ENCODE results near the gene RIN2.

Gene RIN2

GRCh38 chr20:19723813-19724430 lies 34.1 kb upstream of the RIN2 start:
- Histone ChIP-seq H3K4me3 (ENCODE audit: low read length) (no peak overlapping the region), H3K27ac (ENCODE audit: low read length) (no peak overlapping the region), H3K27me3 (ENCODE audit: control insufficient read depth, insufficient read depth, low read length) (no peaks in the 10 kb centered on the region), H3K36me3 (ENCODE audit: control insufficient read depth, low read depth, low read length) (no peaks in the 10 kb centered on the region), H3K4me1 (ENCODE audit: control insufficient read depth, low read depth, low read length) (no peaks in the 10 kb centered on the region), H3K9ac (ENCODE audit: low read length) (no peak overlapping the region), H3K9me3 (ENCODE audit: control insufficient read depth, low read depth, low read length) (no peaks in the 10 kb centered on the region)

GRCh38 chr20:19725373-19725772 lies 32.7 kb upstream of the RIN2 start:
- H3K9ac ChIP-seq (ENCODE audit: low read length), result no peak overlapping the region
- no peak overlapping the region for H3K4me3 ChIP-seq (ENCODE audit: low read length)
- H3K27me3 ChIP-seq (ENCODE audit: control insufficient read depth, insufficient read depth, low read length), result no peaks in the 10 kb centered on the region
- H3K9me3 ChIP-seq (ENCODE audit: control insufficient read depth, low read depth, low read length), result no peaks in the 10 kb centered on the region
- H3K4me1 ChIP-seq (ENCODE audit: control insufficient read depth, low read depth, low read length), result no peaks in the 10 kb centered on the region
- H3K36me3 ChIP-seq (ENCODE audit: control insufficient read depth, low read depth, low read length), result no peaks in the 10 kb centered on the region
- H3K27ac ChIP-seq (ENCODE audit: low read length), result no peak overlapping the region

- H3K27ac ChIP-seq (ENCODE audit: low read length), result no peak overlapping the region
- H3K36me3 ChIP-seq (ENCODE audit: control insufficient read depth, low read depth, low read length), result no peaks in the 10 kb centered on the region
- no peaks in the 10 kb centered on the region for H3K4me1 ChIP-seq (ENCODE audit: control insufficient read depth, low read depth, low read length)
- no peak overlapping the region for H3K9ac ChIP-seq (ENCODE audit: low read length)
- no peak overlapping the region for H3K4me3 ChIP-seq (ENCODE audit: low read length)
- no peaks in the 10 kb centered on the region for H3K9me3 ChIP-seq (ENCODE audit: control insufficient read depth, low read depth, low read length)
- H3K27me3 ChIP-seq (ENCODE audit: control insufficient read depth, insufficient read depth, low read length), result no peaks in the 10 kb centered on the region
Observed at GRCh38 chr20:19725814-19726525, 32.1 kb upstream of the RIN2 start.

- H3K9me3 ChIP-seq (ENCODE audit: control insufficient read depth, low read depth, low read length), result no peaks in the 10 kb centered on the region
- H3K4me1 ChIP-seq (ENCODE audit: control insufficient read depth, low read depth, low read length), result no peaks in the 10 kb centered on the region
- no peak overlapping the region for H3K27ac ChIP-seq (ENCODE audit: low read length)
- H3K4me3 ChIP-seq (ENCODE audit: low read length), result no peak overlapping the region
- H3K27me3 ChIP-seq (ENCODE audit: control insufficient read depth, insufficient read depth, low read length), result no peaks in the 10 kb centered on the region
- no peak overlapping the region for H3K9ac ChIP-seq (ENCODE audit: low read length)
- no peaks in the 10 kb centered on the region for H3K36me3 ChIP-seq (ENCODE audit: control insufficient read depth, low read depth, low read length)
Observed at GRCh38 chr20:19727251-19727847, 30.7 kb upstream of the RIN2 start.

GRCh38 chr20:19729672-19730071 lies 28.4 kb upstream of the RIN2 start:
- Histone ChIP-seq H3K4me1 (ENCODE audit: control insufficient read depth, low read depth, low read length) (no peaks in the 10 kb centered on the region), H3K9ac (ENCODE audit: low read length) (no peak overlapping the region), H3K27ac (ENCODE audit: low read length) (no peak overlapping the region), H3K9me3 (ENCODE audit: control insufficient read depth, low read depth, low read length) (no peaks in the 10 kb centered on the region), H3K4me3 (ENCODE audit: low read length) (no peak overlapping the region), H3K36me3 (ENCODE audit: control insufficient read depth, low read depth, low read length) (no peaks in the 10 kb centered on the region), H3K27me3 (ENCODE audit: control insufficient read depth, insufficient read depth, low read length) (no peaks in the 10 kb centered on the region)

- no peaks in the 10 kb centered on the region for H3K36me3 ChIP-seq (ENCODE audit: control insufficient read depth, low read depth, low read length)
- no peaks in the 10 kb centered on the region for H3K9me3 ChIP-seq (ENCODE audit: control insufficient read depth, low read depth, low read length)
- no peak overlapping the region for H3K4me3 ChIP-seq (ENCODE audit: low read length)
- no peak overlapping the region for H3K9ac ChIP-seq (ENCODE audit: low read length)
- H3K27me3 ChIP-seq (ENCODE audit: control insufficient read depth, insufficient read depth, low read length), result no peaks in the 10 kb centered on the region
- H3K4me1 ChIP-seq (ENCODE audit: control insufficient read depth, low read depth, low read length), result peaks cover 5% of the 10 kb centered on the region
- H3K27ac ChIP-seq (ENCODE audit: low read length), result no peak overlapping the region
Observed at GRCh38 chr20:19730706-19731105, 27.4 kb upstream of the RIN2 start.

GRCh38 chr20:19734811-19735210 lies 23.2 kb upstream of the RIN2 start:
- H3K4me3 ChIP-seq (ENCODE audit: low read length), result no peak overlapping the region
- H3K4me1 ChIP-seq (ENCODE audit: control insufficient read depth, low read depth, low read length), result peaks cover 5% of the 10 kb centered on the region
- no peak overlapping the region for H3K9ac ChIP-seq (ENCODE audit: low read length)
- H3K27ac ChIP-seq (ENCODE audit: low read length), result no peak overlapping the region
- H3K9me3 ChIP-seq (ENCODE audit: control insufficient read depth, low read depth, low read length), result no peaks in the 10 kb centered on the region
- H3K36me3 ChIP-seq (ENCODE audit: control insufficient read depth, low read depth, low read length), result no peaks in the 10 kb centered on the region
- H3K27me3 ChIP-seq (ENCODE audit: control insufficient read depth, insufficient read depth, low read length), result no peaks in the 10 kb centered on the region

- H3K4me3 ChIP-seq (ENCODE audit: low read length), result no peak overlapping the region
- peaks cover 5% of the 10 kb centered on the region for H3K4me1 ChIP-seq (ENCODE audit: control insufficient read depth, low read depth, low read length)
- H3K9ac ChIP-seq (ENCODE audit: low read length), result no peak overlapping the region
- no peak overlapping the region for H3K27ac ChIP-seq (ENCODE audit: low read length)
- H3K27me3 ChIP-seq (ENCODE audit: control insufficient read depth, insufficient read depth, low read length), result no peaks in the 10 kb centered on the region
- no peaks in the 10 kb centered on the region for H3K9me3 ChIP-seq (ENCODE audit: control insufficient read depth, low read depth, low read length)
- no peaks in the 10 kb centered on the region for H3K36me3 ChIP-seq (ENCODE audit: control insufficient read depth, low read depth, low read length)
Observed at GRCh38 chr20:19735446-19735845, 22.6 kb upstream of the RIN2 start.

GRCh38 chr20:19737025-19737424 lies 21.0 kb upstream of the RIN2 start:
- Histone ChIP-seq H3K27ac (ENCODE audit: low read length) (no peak overlapping the region), H3K4me1 (ENCODE audit: control insufficient read depth, low read depth, low read length) (peaks cover 5% of the 10 kb centered on the region)

GRCh38 chr20:19738951-19739350 lies 19.1 kb upstream of the RIN2 start:
- no peak overlapping the region for H3K9ac ChIP-seq (ENCODE audit: low read length)
- no peak overlapping the region for H3K27ac ChIP-seq (ENCODE audit: low read length)

More at GRCh38 chr20:19737025-19737424, 21.0 kb upstream of the RIN2 start:
- Histone ChIP-seq H3K27me3 (ENCODE audit: control insufficient read depth, insufficient read depth, low read length) (no peaks in the 10 kb centered on the region), H3K4me3 (ENCODE audit: low read length) (no peak overlapping the region), H3K36me3 (ENCODE audit: control insufficient read depth, low read depth, low read length) (no peaks in the 10 kb centered on the region), H3K9me3 (ENCODE audit: control insufficient read depth, low read depth, low read length) (no peaks in the 10 kb centered on the region), H3K9ac (ENCODE audit: low read length) (no peak overlapping the region)

GRCh38 chr20:19739351-19739750 lies 18.7 kb upstream of the RIN2 start:
- Histone ChIP-seq H3K36me3 (ENCODE audit: control insufficient read depth, low read depth, low read length) (no peaks in the 10 kb centered on the region), H3K27me3 (ENCODE audit: control insufficient read depth, insufficient read depth, low read length) (no peaks in the 10 kb centered on the region), H3K4me3 (ENCODE audit: low read length) (no peak overlapping the region), H3K4me1 (ENCODE audit: control insufficient read depth, low read depth, low read length) (peaks cover 13% of the 10 kb centered on the region), H3K27ac (ENCODE audit: low read length) (no peak overlapping the region), H3K9me3 (ENCODE audit: control insufficient read depth, low read depth, low read length) (no peaks in the 10 kb centered on the region), H3K9ac (ENCODE audit: low read length) (no peak overlapping the region)

More at GRCh38 chr20:19738951-19739350, 19.1 kb upstream of the RIN2 start:
- Histone ChIP-seq H3K9me3 (ENCODE audit: control insufficient read depth, low read depth, low read length) (no peaks in the 10 kb centered on the region), H3K27me3 (ENCODE audit: control insufficient read depth, insufficient read depth, low read length) (no peaks in the 10 kb centered on the region), H3K4me1 (ENCODE audit: control insufficient read depth, low read depth, low read length) (peaks cover 13% of the 10 kb centered on the region), H3K4me3 (ENCODE audit: low read length) (no peak overlapping the region), H3K36me3 (ENCODE audit: control insufficient read depth, low read depth, low read length) (no peaks in the 10 kb centered on the region)

GRCh38 chr20:19740512-19740911 lies 17.5 kb upstream of the RIN2 start:
- no peak overlapping the region for H3K9ac ChIP-seq (ENCODE audit: low read length)
- peaks cover 10% of the 10 kb centered on the region for H3K4me1 ChIP-seq (ENCODE audit: control insufficient read depth, low read depth, low read length)
- H3K27ac ChIP-seq (ENCODE audit: low read length), result no peak overlapping the region
- H3K27me3 ChIP-seq (ENCODE audit: control insufficient read depth, insufficient read depth, low read length), result no peaks in the 10 kb centered on the region
- H3K9me3 ChIP-seq (ENCODE audit: control insufficient read depth, low read depth, low read length), result peaks cover under 1% of the 10 kb centered on the region
- no peak overlapping the region for H3K4me3 ChIP-seq (ENCODE audit: low read length)
- H3K36me3 ChIP-seq (ENCODE audit: control insufficient read depth, low read depth, low read length), result no peaks in the 10 kb centered on the region
